Stimulated activated CD8-positive, alpha-beta memory T cell treated with anti-CD3 and anti-CD28 coated beads, Interleukin-12 subunit alpha, Interleukin-12 subunit beta, amount 100 ng/mL, for 4 hours (primary cell): ENCODE results near the gene GALNT9.

Source experiments
- DNase-seq: peaks from one replicate; pipeline ENCODE4 v3.0.0-alpha.2; 2020; ENCODE audit warnings: low read depth

The GALNT9 gene

GRCh38 chr12:132344181-132344580, 14.8 kb upstream of the GALNT9 start:
- DNase-seq, result no peak

DNA sequence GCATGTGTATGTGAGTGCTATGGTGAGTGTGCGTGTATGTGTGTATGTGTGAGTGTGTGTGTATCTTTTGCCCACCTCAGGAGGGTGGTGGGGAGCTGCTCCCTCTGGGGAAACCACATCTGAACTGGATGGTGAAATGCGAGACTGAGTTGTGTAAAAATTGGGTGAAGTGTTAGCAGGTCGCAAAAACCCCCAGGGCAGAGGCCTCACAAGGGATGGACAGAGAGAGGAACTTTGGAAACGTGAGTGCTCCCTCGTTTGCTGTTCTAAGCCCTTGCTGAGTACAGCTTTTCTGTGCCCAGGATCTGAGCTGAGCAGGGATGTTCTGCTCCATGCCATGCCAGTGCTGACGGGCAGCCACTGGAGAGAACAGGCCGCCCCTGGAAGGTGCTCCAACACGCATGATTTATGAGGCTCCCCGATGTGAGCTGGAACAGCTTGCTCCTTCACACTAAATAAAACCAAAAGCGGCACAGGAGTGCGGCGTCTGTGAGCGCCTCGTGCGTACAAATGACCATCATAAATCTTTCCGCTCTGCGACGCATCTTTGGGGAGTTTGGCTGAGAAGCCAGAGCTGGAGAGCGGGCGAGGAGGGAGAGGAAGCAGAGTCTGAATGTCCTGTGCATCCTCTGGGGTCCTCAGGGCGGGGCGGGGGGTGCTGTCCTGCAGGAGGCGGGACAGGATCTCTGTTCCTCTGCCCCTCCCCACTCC, 14.1 kb upstream of the GALNT9 start:
- DNase-seq, result no peak

- no peak for DNase-seq
Measured at GRCh38 chr12:132342251-132343227, 13.2 kb upstream of the GALNT9 start.

- DNase-seq, result no peak
Measured at GRCh38 chr12:132341318-132342050, 12.1 kb upstream of the GALNT9 start.

GRCh38 chr12:132340266-132341035, 11.1 kb upstream of the GALNT9 start:
- no peak for DNase-seq

DNA sequence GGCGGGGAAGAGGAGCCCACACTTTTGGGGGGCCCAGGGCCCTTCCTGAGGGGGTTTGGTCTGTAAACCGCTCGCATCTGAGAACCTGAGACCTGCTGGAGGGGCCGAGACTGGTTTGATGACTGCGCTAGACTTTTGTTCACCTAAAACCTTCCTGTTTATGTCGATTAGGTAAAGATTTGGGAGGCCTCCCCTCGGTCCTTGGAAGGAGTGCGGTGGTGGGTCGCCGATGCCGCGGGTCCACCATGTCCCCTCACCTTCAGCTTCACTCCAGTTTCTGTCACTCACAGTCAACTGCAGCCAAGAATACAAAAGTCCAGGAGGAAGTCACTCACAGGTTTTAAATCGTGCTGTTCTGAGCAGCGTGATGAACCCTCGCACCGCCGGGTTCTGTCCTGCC, 10.5 kb upstream of the GALNT9 start:
- no peak for DNase-seq

GRCh38 chr12:132338781-132339180, 9.4 kb upstream of the GALNT9 start:
- DNase-seq, result no peak

DNA sequence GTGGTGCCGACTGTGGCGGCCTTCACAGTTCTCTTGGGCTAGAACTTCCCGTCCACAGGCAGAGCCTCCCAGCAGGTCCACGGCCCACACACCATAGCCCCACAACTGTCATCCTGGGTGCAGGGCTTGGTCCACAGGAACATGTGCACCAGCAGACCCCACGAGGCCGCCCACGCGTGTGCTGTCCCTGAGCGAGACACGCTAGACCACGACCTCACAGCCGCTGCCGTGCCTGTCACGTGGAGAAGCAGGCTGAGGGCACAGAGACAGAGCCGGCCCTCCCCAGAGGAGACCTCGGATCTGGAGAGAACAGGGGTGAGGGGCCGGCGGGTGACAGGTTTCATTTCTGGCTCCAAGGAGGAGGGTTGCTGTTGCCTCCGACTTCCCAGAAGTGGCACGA, 8.9 kb upstream of the GALNT9 start:
- no peak for DNase-seq

GRCh38 chr12:132337557-132337956, 8.2 kb upstream of the GALNT9 start:
- DNase-seq, result no peak

GRCh38 chr12:132336451-132337413, 7.3 kb upstream of the GALNT9 start:
- no peak for DNase-seq

- no peak for DNase-seq
Measured at GRCh38 chr12:132335179-132335756, 5.9 kb upstream of the GALNT9 start.

GRCh38 chr12:132333766-132334165, 4.4 kb upstream of the GALNT9 start:
- no peak for DNase-seq

GRCh38 chr12:132333273-132333672, 3.9 kb upstream of the GALNT9 start:
- DNase-seq, result no peak

- no peak for DNase-seq
Measured at GRCh38 chr12:132330549-132330881, 1.1 kb upstream of the GALNT9 start.

GRCh38 chr12:132329720-132330548, 545 bp upstream of the GALNT9 start:
- DNase-seq, result no peak

- no peak for DNase-seq
Measured at GRCh38 chr12:132328282-132329029, 933 bp downstream of the GALNT9 start.

- peak; percentile 44 for DNase-seq
Measured at GRCh38 chr12:132327336-132328171, 1.8 kb downstream of the GALNT9 start.

GRCh38 chr12:132326646-132327045, 2.7 kb downstream of the GALNT9 start:
- DNase-seq, result no peak
